ENCODE results near the gene LDHAL6A. TPM values are rescaled to one million over a fixed set of nuclear protein-coding genes. Genes with fewer than 3 reads are reported as not detected.
A peak's percentile ranks its signal among the peaks of the same experiment; 100 is the strongest.

The LDHAL6A gene
- total RNA-seq, 4 donors from 2014 or later = not detected

- 89% methylated on average over 4 of the region's 4 CpGs for WGBS
- no peaks in the 10 kb centered on the region for H3K4me1 ChIP-seq
- H3K36me3 ChIP-seq = peaks cover 69 to 97% (median 86%) of the 10 kb centered on the region in 4 donors
- intact Hi-C loops (cut with DNase I) = no loop called here
- DNase-seq (ENCODE audit: extremely low spot score) = peak; percentile 47
- H3K9me3 ChIP-seq = no peaks in the 10 kb centered on the region
- TF ChIP-seq CTCF (IDR thresholded peaks at IDR 0.05) = no peak
- TF ChIP-seq POLR2A (IDR thresholded peaks at IDR 0.05; ENCODE audit: low read depth) = no peak
- TF ChIP-seq POLR2AphosphoS5 (IDR thresholded peaks at IDR 0.05) = no peak
- TF ChIP-seq EP300 (IDR thresholded peaks at IDR 0.05) = no peak
- no peak overlapping the region for H3K4me3 ChIP-seq
- H3K27ac ChIP-seq (replicated peaks in 1 of 4) = no peak overlapping the region
- no peaks in the 10 kb centered on the region for H3K27me3 ChIP-seq
Observed at GRCh38 chr11:18479063-18479462, 23.4 kb downstream of the LDHAL6A start.

GRCh38 chr11:18485913-18486528 is 30.4 kb downstream of the LDHAL6A start:
- H3K4me3 ChIP-seq = no peak overlapping the region
- intact Hi-C loops (cut with DNase I) = no loop called here
- no peaks in the 10 kb centered on the region for H3K9me3 ChIP-seq
- no peak for DNase-seq (ENCODE audit: extremely low spot score)
- H3K27ac ChIP-seq (replicated peaks in 1 of 4) = no peak overlapping the region
- TF ChIP-seq POLR2A (IDR thresholded peaks at IDR 0.05; ENCODE audit: low read depth) = no peak
- no peak for TF ChIP-seq CTCF (IDR thresholded peaks at IDR 0.05)
- TF ChIP-seq POLR2AphosphoS5 (IDR thresholded peaks at IDR 0.05) = no peak
- no peak for TF ChIP-seq EP300 (IDR thresholded peaks at IDR 0.05)
- H3K4me1 ChIP-seq = no peaks in the 10 kb centered on the region
- H3K36me3 ChIP-seq = peaks cover 35 to 83% (median 66%) of the 10 kb centered on the region in 4 donors
- no peaks in the 10 kb centered on the region for H3K27me3 ChIP-seq
- 94% methylated on average over 8 of the region's 8 CpGs for whole genome bisulfite sequencing

GRCh38 chr11:18490319-18490718 is 34.7 kb downstream of the LDHAL6A start:
- H3K27me3 ChIP-seq = no peaks in the 10 kb centered on the region
- no peaks in the 10 kb centered on the region for H3K4me1 ChIP-seq
- H3K36me3 ChIP-seq = peaks cover 6 to 75% (median 49%) of the 10 kb centered on the region in 4 donors
- intact Hi-C loops (cut with DNase I) = no loop called here
- H3K27ac ChIP-seq (replicated peaks in 1 of 4) = no peak overlapping the region
- TF ChIP-seq EP300 (IDR thresholded peaks at IDR 0.05) (no peak), POLR2AphosphoS5 (IDR thresholded peaks at IDR 0.05) (no peak), CTCF (IDR thresholded peaks at IDR 0.05) (no peak), POLR2A (IDR thresholded peaks at IDR 0.05; ENCODE audit: low read depth) (no peak)
- DNase-seq (ENCODE audit: extremely low spot score) = no peak
- WGBS = 92% methylated on average over 1 of the region's 1 CpG
- no peaks in the 10 kb centered on the region for H3K9me3 ChIP-seq
- no peak overlapping the region for H3K4me3 ChIP-seq

DNA sequence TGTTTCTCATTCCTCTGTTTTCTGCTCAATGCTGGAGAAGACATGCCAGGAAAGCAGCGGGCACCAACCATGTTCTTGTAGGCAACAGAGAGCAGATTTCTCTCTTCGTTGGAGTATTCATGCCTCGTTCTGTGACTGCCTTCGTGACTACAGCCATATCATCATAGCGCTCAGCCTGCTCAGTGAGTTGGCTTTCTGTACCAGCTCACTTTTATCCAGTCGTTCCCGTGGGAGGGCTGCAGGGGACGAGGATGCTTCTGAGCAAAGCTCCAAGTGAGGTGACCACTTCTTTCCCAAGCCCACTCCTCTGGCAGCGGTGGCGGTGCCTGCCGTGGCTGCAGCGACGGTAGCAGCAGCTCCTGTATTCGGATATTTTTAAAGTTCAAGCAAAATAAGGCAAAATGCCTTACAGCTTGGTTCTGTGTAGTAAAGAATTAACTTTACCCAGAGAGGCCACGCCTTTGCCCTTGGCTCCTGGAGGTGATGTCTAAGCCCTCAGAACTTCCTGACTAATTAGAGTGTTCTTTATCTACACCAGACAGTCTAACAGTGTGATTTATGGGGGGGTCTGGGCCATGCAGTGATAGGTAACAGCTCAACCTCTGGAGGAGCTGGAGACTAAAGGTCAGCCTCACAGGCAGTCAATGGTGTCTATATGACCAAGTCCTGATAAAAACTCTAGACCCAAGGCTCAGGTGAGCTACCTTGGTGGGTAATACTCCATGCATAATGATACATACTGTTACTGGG is 35.3 kb downstream of the LDHAL6A start:
- no peak for TF ChIP-seq EP300 (IDR thresholded peaks at IDR 0.05)
- no peak for TF ChIP-seq POLR2AphosphoS5 (IDR thresholded peaks at IDR 0.05)
- TF ChIP-seq POLR2A (IDR thresholded peaks at IDR 0.05; ENCODE audit: low read depth) = no peak
- no peak for TF ChIP-seq CTCF (IDR thresholded peaks at IDR 0.05)
- DNase-seq (ENCODE audit: extremely low spot score) = no peak
- WGBS = 92% methylated on average over 15 of the region's 15 CpGs
- Histone ChIP-seq H3K4me3 (no peak overlapping the region), H3K27ac (replicated peaks in 1 of 4) (no peak overlapping the region), H3K4me1 (no peaks in the 10 kb centered on the region), H3K27me3 (no peaks in the 10 kb centered on the region), H3K36me3 (peaks cover 6 to 75% (median 48%) of the 10 kb centered on the region in 4 donors), H3K9me3 (no peaks in the 10 kb centered on the region)
- intact Hi-C loops (cut with DNase I) = no loop called here

All from esophagus muscularis mucosa (tissue), 4 donors.